HEK293 (cell line): ENCODE results near the gene NRIP1.
A peak's percentile ranks its signal among the peaks of the same experiment; 100 is the strongest.

Experiments
- ATF2 ChIP-seq: fragments of 450-650 bp; formaldehyde crosslinking; IDR thresholded peaks from 2 replicates; pipeline ENCODE4 v1.5.1; 2016; ENCODE audit warnings: missing biosample characterization, missing genetic modification characterization, low read depth
- BCL11A ChIP-seq: fragments of 450-650 bp; formaldehyde crosslinking; IDR thresholded peaks from 2 replicates; pipeline ENCODE4 v1.5.1; 2016; ENCODE audit warnings: low read depth, missing biosample characterization, missing genetic modification characterization
- FEZF1 ChIP-seq: fragments of 450-650 bp; formaldehyde crosslinking; IDR thresholded peaks from 2 replicates; pipeline ENCODE4 v1.5.1; 2016; ENCODE audit warnings: missing biosample characterization, missing genetic modification characterization
- GLI2 ChIP-seq: fragments of 450-650 bp; formaldehyde crosslinking; IDR thresholded peaks from 2 replicates; pipeline ENCODE4; 2017; ENCODE audit warnings: missing biosample characterization, missing genetic modification characterization, low read depth, borderline replicate concordance
- GLI4 ChIP-seq: fragments of 450-650 bp; formaldehyde crosslinking; IDR thresholded peaks from 2 replicates; pipeline ENCODE4 v1.5.1; 2016; ENCODE audit warnings: missing biosample characterization, missing genetic modification characterization
- GLIS2 ChIP-seq: fragments of 450-650 bp; formaldehyde crosslinking; IDR thresholded peaks from 2 replicates; pipeline ENCODE4 v1.5.1; 2016; ENCODE audit warnings: missing biosample characterization, missing genetic modification characterization
- IKZF3 ChIP-seq: fragments of 450-650 bp; IDR thresholded peaks from 2 replicates; pipeline ENCODE4 v1.5.0; 2018; ENCODE audit warnings: missing biosample characterization, mild to moderate bottlenecking, missing genetic modification characterization, moderate library complexity
- KLF1 ChIP-seq: fragments of 450-650 bp; formaldehyde crosslinking; IDR thresholded peaks from 2 replicates; pipeline ENCODE4 v1.5.1; 2016; ENCODE audit warnings: missing biosample characterization, missing genetic modification characterization
- KLF8 ChIP-seq: fragments of 450-650 bp; formaldehyde crosslinking; IDR thresholded peaks from 2 replicates; pipeline ENCODE4 v1.5.1; 2016; ENCODE audit warnings: missing biosample characterization, missing genetic modification characterization
- OSR2 ChIP-seq: fragments of 450-650 bp; formaldehyde crosslinking; IDR thresholded peaks from 2 replicates; pipeline ENCODE4 v1.5.1; 2016; ENCODE audit warnings: missing biosample characterization, missing genetic modification characterization
- SP3 ChIP-seq: fragments of 450-650 bp; formaldehyde crosslinking; IDR thresholded peaks from 2 replicates; pipeline ENCODE4 v1.5.1; 2016; ENCODE audit warnings: missing biosample characterization, missing genetic modification characterization
- TRIM28 ChIP-seq: IDR thresholded peaks from 2 replicates; pipeline ENCODE4 v1.6.1; 2011; ENCODE audit warnings: low read length, control low read depth, borderline replicate concordance
- YY2 ChIP-seq: fragments of 450-650 bp; formaldehyde crosslinking; IDR thresholded peaks from 2 replicates; pipeline ENCODE4 v1.5.1; 2016; ENCODE audit warnings: missing biosample characterization, missing genetic modification characterization
- ZBTB20 ChIP-seq: fragments of 450-650 bp; formaldehyde crosslinking; IDR thresholded peaks from 2 replicates; pipeline ENCODE4 v1.5.1; 2016; ENCODE audit warnings: missing biosample characterization, missing genetic modification characterization
- ZBTB21 ChIP-seq: fragments of 450-650 bp; formaldehyde crosslinking; IDR thresholded peaks from 2 replicates; pipeline ENCODE4 v1.5.1; 2017; ENCODE audit warnings: missing biosample characterization, missing genetic modification characterization
- ZBTB6 ChIP-seq: fragments of 450-650 bp; formaldehyde crosslinking; IDR thresholded peaks from 2 replicates; pipeline ENCODE4 v1.5.1; 2017; ENCODE audit warnings: missing biosample characterization, missing genetic modification characterization
- ZBTB8A ChIP-seq: fragments of 450-650 bp; formaldehyde crosslinking; IDR thresholded peaks from 2 replicates; pipeline ENCODE4 v1.5.1; 2016; ENCODE audit warnings: missing biosample characterization, missing genetic modification characterization
- ZNF114 ChIP-seq: fragments of 450-650 bp; formaldehyde crosslinking; IDR thresholded peaks from 2 replicates; pipeline ENCODE4 v1.5.0; 2017; ENCODE audit warnings: missing biosample characterization, missing genetic modification characterization
- ZNF146 ChIP-seq: fragments of 450-650 bp; formaldehyde crosslinking; IDR thresholded peaks from 2 replicates; pipeline ENCODE4 v1.5.1; 2016; ENCODE audit warnings: missing biosample characterization, missing genetic modification characterization
- ZNF24 ChIP-seq: fragments of 450-650 bp; formaldehyde crosslinking; IDR thresholded peaks from 2 replicates; pipeline ENCODE4 v1.5.1; 2016; ENCODE audit warnings: missing biosample characterization, missing genetic modification characterization
- ZNF350 ChIP-seq: fragments of 450-650 bp; formaldehyde crosslinking; IDR thresholded peaks from 2 replicates; pipeline ENCODE4 v1.5.0; 2017; ENCODE audit warnings: missing biosample characterization, mild to moderate bottlenecking, missing genetic modification characterization
- ZNF362 ChIP-seq: fragments of 450-650 bp; formaldehyde crosslinking; IDR thresholded peaks from 2 replicates; pipeline ENCODE4 v1.5.1; 2016; ENCODE audit warnings: missing biosample characterization, missing genetic modification characterization
- ZNF366 ChIP-seq: fragments of 450-650 bp; formaldehyde crosslinking; conservative IDR thresholded peaks from 2 replicates; pipeline ENCODE4 v1.5.1; 2016; ENCODE audit warnings: missing biosample characterization, missing genetic modification characterization
- ZNF433 ChIP-seq: fragments of 450-650 bp; formaldehyde crosslinking; IDR thresholded peaks from 2 replicates; pipeline ENCODE4 v1.5.1; 2016; ENCODE audit warnings: missing biosample characterization, missing genetic modification characterization, low read depth
- ZNF510 ChIP-seq: fragments of 450-650 bp; formaldehyde crosslinking; IDR thresholded peaks from 2 replicates; pipeline ENCODE4 v1.5.1; 2018; ENCODE audit warnings: mild to moderate bottlenecking, missing genetic modification characterization, missing biosample characterization; ENCODE audit not compliant: insufficient replicate concordance
- ZNF521 ChIP-seq: fragments of 450-650 bp; formaldehyde crosslinking; IDR thresholded peaks from 2 replicates; pipeline ENCODE4 v1.5.1; 2017; ENCODE audit warnings: missing biosample characterization, mild to moderate bottlenecking, missing genetic modification characterization
- ZNF530 ChIP-seq: fragments of 450-650 bp; formaldehyde crosslinking; IDR thresholded peaks from 2 replicates; pipeline ENCODE4 v1.5.1; 2016; ENCODE audit warnings: low read depth, missing biosample characterization, missing genetic modification characterization
- ZNF596 ChIP-seq: fragments of 450-650 bp; IDR thresholded peaks from 2 replicates; pipeline ENCODE4 v1.5.0; 2018; ENCODE audit warnings: missing biosample characterization, mild to moderate bottlenecking, missing genetic modification characterization, moderate library complexity
- ZNF626 ChIP-seq: fragments of 450-650 bp; sonication (Bioruptor Pico); formaldehyde crosslinking; IDR thresholded peaks from 2 replicates; pipeline ENCODE4 v1.5.1; 2018; ENCODE audit warnings: missing biosample characterization, missing genetic modification characterization, inconsistent platforms
- ZSCAN23 ChIP-seq: fragments of 450-650 bp; formaldehyde crosslinking; IDR thresholded peaks from 2 replicates; pipeline ENCODE4 v1.5.1; 2016; ENCODE audit warnings: missing biosample characterization, missing genetic modification characterization
- TF ChIP-seq, protein P1 (sequence below): fragments of 450-650 bp; formaldehyde crosslinking; IDR thresholded peaks from 2 replicates; pipeline ENCODE4 v1.5.1; 2017; ENCODE audit warnings: missing biosample characterization, missing genetic modification characterization
- TF ChIP-seq, protein P2 (sequence below): fragments of 450-650 bp; formaldehyde crosslinking; IDR thresholded peaks from 2 replicates; pipeline ENCODE4 v1.5.1; 2016; ENCODE audit warnings: missing biosample characterization, missing genetic modification characterization
- TF ChIP-seq, protein P3 (sequence below): fragments of 450-650 bp; formaldehyde crosslinking; IDR thresholded peaks from 2 replicates; pipeline ENCODE4 v1.5.1; 2016; ENCODE audit warnings: missing biosample characterization, missing genetic modification characterization
- TF ChIP-seq, protein P4 (sequence below): fragments of 450-650 bp; formaldehyde crosslinking; IDR thresholded peaks from 2 replicates; pipeline ENCODE4 v1.5.1; 2016; ENCODE audit warnings: missing biosample characterization, missing genetic modification characterization

The NRIP1 gene

DNA sequence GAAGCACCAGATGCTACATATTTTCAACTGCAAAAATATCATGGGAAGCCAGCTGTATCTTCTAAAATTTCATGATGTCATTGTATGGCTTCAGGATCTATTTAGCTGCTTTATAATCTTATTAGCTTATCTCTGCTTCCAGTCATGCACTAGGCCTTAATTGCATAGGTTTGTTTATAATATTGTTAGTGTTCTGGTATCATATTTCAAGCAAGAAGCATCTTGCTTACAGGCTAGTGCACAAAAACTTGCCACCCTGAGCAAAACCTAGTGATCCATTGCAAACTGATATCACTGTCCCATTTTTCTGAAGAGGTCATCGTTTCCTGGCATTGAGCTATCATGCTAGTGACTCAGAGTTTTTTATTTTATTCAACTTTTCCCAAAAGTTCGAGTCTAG lies 15.7 kb upstream of the NRIP1 start (continued):
- TF ChIP-seq ZNF521 (tag by site-specific recombination) (no peak), KLF1 (tag by site-specific recombination) (no peak), ZNF366 (tag by site-specific recombination) (peak; percentile 61), ZBTB20 (tag by site-specific recombination) (no peak), ZNF626 (no peak), ZNF362 (0 out of 2 replicates have a peak, but pooled peaks have one; percentile 33), ATF2 (tag by site-specific recombination) (no peak), FEZF1 (tag by site-specific recombination) (peak; percentile 19; the same call in 1 of the 2 replicates), GLI2 (tag by site-specific recombination) (no peak), BCL11A (tag by site-specific recombination) (no peak), GLI4 (tag by site-specific recombination) (no peak), ZNF350 (no peak), ZNF510 (tag by site-specific recombination) (no peak), YY2 (no peak), GLIS2 (tag by site-specific recombination) (no peak), ZNF433 (tag by site-specific recombination) (no peak), ZNF146 (no peak), ZSCAN23 (tag by site-specific recombination) (no peak), ZNF530 (tag by site-specific recombination) (no peak), ZBTB6 (tag by site-specific recombination) (no peak), ZBTB8A (no peak), ZBTB21 (tag by site-specific recombination) (peak; percentile 65), TRIM28 (peak; percentile 54; the same call in 1 of the 2 replicates), IKZF3 (tag by site-specific recombination) (no peak), ZNF24 (no peak), ZNF114 (tag by site-specific recombination) (no peak), SP3 (tag by site-specific recombination) (peak; percentile 24; the same call in 1 of the 2 replicates), ZNF596 (tag by site-specific recombination) (no peak), KLF8 (peak; percentile 33; the same call in 1 of the 2 replicates), OSR2 (tag by site-specific recombination) (0 out of 2 replicates have a peak, but pooled peaks have one; percentile 32)
- TF ChIP-seq, protein P1, sequence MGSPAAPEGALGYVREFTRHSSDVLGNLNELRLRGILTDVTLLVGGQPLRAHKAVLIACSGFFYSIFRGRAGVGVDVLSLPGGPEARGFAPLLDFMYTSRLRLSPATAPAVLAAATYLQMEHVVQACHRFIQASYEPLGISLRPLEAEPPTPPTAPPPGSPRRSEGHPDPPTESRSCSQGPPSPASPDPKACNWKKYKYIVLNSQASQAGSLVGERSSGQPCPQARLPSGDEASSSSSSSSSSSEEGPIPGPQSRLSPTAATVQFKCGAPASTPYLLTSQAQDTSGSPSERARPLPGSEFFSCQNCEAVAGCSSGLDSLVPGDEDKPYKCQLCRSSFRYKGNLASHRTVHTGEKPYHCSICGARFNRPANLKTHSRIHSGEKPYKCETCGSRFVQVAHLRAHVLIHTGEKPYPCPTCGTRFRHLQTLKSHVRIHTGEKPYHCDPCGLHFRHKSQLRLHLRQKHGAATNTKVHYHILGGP (tag by site-specific recombination) = no peak
- TF ChIP-seq, protein P2, sequence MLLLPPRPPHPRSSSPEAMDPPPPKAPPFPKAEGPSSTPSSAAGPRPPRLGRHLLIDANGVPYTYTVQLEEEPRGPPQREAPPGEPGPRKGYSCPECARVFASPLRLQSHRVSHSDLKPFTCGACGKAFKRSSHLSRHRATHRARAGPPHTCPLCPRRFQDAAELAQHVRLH (tag by site-specific recombination) = no peak
- TF ChIP-seq, protein P3, sequence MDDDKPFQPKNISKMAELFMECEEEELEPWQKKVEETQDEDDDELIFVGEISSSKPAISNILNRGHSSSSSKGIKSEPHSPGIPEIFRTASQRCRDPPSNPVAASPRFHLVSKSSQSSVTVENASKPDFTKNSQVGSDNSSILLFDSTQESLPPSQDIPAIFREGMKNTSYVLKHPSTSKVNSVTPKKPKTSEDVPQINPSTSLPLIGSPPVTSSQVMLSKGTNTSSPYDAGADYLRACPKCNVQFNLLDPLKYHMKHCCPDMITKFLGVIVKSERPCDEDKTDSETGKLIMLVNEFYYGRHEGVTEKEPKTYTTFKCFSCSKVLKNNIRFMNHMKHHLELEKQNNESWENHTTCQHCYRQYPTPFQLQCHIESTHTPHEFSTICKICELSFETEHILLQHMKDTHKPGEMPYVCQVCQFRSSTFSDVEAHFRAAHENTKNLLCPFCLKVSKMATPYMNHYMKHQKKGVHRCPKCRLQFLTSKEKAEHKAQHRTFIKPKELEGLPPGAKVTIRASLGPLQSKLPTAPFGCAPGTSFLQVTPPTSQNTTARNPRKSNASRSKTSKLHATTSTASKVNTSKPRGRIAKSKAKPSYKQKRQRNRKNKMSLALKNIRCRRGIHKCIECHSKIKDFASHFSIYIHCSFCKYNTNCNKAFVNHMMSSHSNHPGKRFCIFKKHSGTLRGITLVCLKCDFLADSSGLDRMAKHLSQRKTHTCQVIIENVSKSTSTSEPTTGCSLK (tag by site-specific recombination) = no peak
- TF ChIP-seq, protein P4, sequence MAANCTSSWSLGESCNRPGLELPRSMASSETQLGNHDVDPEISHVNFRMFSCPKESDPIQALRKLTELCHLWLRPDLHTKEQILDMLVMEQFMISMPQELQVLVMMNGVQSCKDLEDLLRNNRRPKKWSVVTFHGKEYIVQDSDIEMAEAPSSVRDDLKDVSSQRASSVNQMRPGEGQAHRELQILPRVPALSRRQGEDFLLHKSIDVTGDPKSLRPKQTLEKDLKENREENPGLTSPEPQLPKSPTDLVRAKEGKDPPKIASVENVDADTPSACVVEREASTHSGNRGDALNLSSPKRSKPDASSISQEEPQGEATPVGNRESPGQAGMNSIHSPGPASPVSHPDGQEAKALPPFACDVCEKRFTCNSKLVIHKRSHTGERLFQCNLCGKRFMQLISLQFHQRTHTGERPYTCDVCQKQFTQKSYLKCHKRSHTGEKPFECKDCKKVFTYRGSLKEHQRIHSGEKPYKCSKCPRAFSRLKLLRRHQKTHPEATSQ (tag by site-specific recombination) = no peak
